ENCODE data around the gene S100A14. TPM values are rescaled to one million over a fixed set of nuclear protein-coding genes. Genes with fewer than 3 reads are reported as not detected.

Gene S100A14
- total RNA-seq, 2 donors from 2014 or later = not detected

DNA sequence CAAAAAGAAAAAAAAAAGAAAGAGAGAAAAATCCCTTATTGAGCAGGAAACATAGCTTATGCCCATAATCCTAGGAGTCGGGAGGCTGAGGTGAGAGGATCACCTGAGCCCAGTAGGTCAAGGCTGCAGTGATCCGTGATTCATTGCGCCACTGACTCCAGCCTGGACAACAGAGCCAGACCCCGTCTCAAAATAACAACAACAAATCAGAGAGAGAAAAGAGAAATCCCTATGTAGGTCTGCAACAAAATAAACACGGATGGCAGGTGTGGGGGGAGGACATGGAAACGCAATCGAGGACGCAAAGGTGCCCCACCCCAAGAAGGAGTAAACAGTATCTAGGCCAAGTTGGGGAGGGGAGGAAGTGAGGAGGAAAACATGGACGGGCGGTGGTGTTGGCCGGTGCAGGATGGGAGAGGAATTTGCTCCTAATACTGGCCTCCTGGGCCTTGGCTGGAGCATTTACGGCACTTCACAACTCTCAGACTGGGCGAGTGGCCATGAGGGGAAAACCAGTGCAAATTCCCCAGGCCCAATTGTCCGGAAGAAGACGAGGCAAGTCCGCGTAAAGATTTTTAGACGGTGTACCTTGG, 17.1 kb upstream of the S100A14 start:
- no peaks in the 10 kb centered on the region for H3K9me3 ChIP-seq (ENCODE audit: control insufficient read depth, low read length, poor library complexity, severe bottlenecking)
- no peak for DNase-seq
- H3K36me3 Mint-ChIP-seq (ENCODE audit: low read depth) = peaks cover 10% of the 10 kb centered on the region
- H3K27ac Mint-ChIP-seq = peak overlapping the region; percentile 98
- ATAC-seq = no peak
- H3K4me3 Mint-ChIP-seq = peak overlapping the region; percentile 99
- H3K4me1 Mint-ChIP-seq = peaks cover 41% of the 10 kb centered on the region
- H3K27me3 Mint-ChIP-seq = no peaks in the 10 kb centered on the region

DNA sequence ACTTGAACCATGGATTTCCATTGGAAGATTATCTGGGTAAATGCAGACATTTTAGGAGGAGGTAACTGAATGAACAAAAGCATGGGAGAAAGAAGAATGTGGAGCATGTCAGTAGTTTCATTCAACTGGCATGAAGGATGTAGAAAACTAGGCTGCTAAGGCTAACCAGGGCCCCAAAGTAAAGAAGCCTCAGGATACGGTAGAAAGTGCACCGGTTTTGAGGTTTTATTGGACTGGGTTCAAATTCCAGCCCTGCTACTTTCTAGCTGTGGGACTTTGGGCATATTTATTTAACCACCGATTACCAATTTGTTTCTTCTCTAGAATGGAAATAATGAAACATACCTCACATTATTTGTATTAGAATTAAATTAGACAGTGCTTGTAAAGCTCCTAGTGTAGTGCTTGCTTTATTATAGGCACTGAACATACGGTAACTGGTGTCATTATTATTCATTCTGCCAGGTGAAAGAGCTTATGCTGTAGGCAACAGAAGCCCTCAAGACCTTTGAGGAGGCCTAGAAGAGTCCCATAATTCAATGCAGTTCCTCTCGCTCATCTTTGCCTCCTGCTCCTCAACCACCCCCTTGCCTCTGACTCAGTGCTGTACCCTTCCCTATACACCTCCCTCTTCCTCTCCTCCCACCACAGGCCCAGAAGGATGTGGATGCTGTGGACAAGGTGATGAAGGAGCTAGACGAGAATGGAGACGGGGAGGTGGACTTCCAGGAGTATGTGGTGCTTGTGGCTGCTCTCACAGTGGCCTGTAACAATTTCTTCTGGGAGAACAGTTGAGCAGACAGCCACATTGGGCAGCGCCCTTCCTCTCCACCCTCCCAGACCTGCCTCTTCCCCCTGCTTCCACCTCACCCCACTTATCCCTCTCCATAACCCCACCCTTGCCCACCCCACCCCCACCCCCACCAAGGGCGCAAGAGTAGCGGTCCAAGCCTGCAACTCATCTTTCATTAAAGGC, 15.2 kb upstream of the S100A14 start:
- peaks cover 2% of the 10 kb centered on the region for H3K36me3 Mint-ChIP-seq (ENCODE audit: low read depth)
- ATAC-seq (no peak), DNase-seq (no peak)
- H3K9me3 ChIP-seq (ENCODE audit: control insufficient read depth, low read length, poor library complexity, severe bottlenecking) = no peaks in the 10 kb centered on the region
- no peak overlapping the region for H3K27ac Mint-ChIP-seq
- no peak overlapping the region for H3K4me3 Mint-ChIP-seq
- peaks cover 9% of the 10 kb centered on the region for H3K27me3 Mint-ChIP-seq
- H3K4me1 Mint-ChIP-seq = peaks cover 35% of the 10 kb centered on the region

DNA sequence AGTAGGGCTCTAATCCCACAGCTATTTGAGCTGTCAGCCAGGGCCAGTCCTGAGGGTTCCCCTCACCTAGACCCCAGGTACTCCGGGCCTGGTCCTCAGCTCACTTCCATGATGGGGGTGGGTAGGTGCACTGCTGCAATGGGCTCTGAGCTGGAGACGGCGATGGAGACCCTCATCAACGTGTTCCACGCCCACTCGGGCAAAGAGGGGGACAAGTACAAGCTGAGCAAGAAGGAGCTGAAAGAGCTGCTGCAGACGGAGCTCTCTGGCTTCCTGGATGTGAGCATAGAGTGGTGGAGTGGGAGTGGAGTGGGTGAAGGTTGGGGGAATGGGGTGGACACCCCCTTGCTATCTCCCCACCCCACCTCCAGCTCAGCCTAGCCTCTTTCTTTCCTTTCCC, 14.3 kb upstream of the S100A14 start:
- Mint-ChIP-seq H3K36me3 (ENCODE audit: low read depth) (peaks cover 2% of the 10 kb centered on the region), H3K27me3 (peaks cover 9% of the 10 kb centered on the region), H3K4me1 (peaks cover 34% of the 10 kb centered on the region), H3K4me3 (no peak overlapping the region), H3K27ac (no peak overlapping the region)
- ATAC-seq = no peak
- no peak for DNase-seq
- H3K9me3 ChIP-seq (ENCODE audit: control insufficient read depth, low read length, poor library complexity, severe bottlenecking) = no peaks in the 10 kb centered on the region

DNA sequence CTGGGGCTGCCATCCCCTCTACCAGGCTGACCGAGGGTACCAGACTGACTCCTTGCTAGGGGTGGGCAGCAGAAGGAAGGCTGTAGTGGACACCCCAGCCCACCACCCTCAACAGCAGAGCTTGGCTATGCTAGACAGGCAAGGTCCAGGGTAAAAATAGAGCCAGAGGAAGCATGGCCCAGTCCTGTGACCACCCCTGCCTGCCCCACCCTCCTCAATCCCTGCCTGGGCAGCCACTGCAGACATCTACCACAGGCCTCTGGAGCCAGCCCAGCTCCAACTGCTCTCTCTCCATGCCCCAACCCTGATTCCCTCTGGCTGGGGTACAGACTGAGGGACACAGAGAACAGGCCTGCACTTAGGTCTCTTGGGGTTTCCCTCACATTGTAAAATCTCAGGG, 13.8 kb upstream of the S100A14 start:
- no peak for DNase-seq
- H3K27ac Mint-ChIP-seq = no peak overlapping the region

DNA sequence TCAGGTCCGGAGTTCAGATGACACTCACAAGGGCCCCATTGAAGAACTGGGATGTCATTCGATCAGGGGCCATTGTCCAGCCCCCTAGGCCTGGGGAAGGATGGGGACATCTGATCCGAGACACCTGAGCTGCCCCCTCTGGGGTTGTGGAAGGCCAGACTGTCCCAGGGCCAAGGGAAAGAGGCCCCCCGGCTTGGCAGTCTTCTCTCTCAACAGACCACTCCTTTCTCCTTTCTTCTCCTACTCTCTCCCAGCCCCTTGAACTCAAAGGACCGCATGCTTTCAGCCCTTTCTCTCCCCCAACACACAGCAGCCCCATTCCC, 13.2 kb upstream of the S100A14 start:
- peaks cover 9% of the 10 kb centered on the region for H3K27me3 Mint-ChIP-seq
- H3K27ac Mint-ChIP-seq = no peak overlapping the region
- DNase-seq (no peak), ATAC-seq (no peak)
- H3K9me3 ChIP-seq (ENCODE audit: control insufficient read depth, low read length, poor library complexity, severe bottlenecking) = no peaks in the 10 kb centered on the region
- peaks cover 28% of the 10 kb centered on the region for H3K4me1 Mint-ChIP-seq
- peaks cover under 1% of the 10 kb centered on the region for H3K36me3 Mint-ChIP-seq (ENCODE audit: low read depth)
- H3K4me3 Mint-ChIP-seq = no peak overlapping the region

More for the DNA sequence above, 13.8 kb upstream of the S100A14 start:
- no peaks in the 10 kb centered on the region for H3K9me3 ChIP-seq (ENCODE audit: control insufficient read depth, low read length, poor library complexity, severe bottlenecking)
- peaks cover 9% of the 10 kb centered on the region for H3K27me3 Mint-ChIP-seq
- no peak overlapping the region for H3K4me3 Mint-ChIP-seq
- peaks cover 31% of the 10 kb centered on the region for H3K4me1 Mint-ChIP-seq
- H3K36me3 Mint-ChIP-seq (ENCODE audit: low read depth) = peaks cover 2% of the 10 kb centered on the region
- no peak for ATAC-seq

DNA sequence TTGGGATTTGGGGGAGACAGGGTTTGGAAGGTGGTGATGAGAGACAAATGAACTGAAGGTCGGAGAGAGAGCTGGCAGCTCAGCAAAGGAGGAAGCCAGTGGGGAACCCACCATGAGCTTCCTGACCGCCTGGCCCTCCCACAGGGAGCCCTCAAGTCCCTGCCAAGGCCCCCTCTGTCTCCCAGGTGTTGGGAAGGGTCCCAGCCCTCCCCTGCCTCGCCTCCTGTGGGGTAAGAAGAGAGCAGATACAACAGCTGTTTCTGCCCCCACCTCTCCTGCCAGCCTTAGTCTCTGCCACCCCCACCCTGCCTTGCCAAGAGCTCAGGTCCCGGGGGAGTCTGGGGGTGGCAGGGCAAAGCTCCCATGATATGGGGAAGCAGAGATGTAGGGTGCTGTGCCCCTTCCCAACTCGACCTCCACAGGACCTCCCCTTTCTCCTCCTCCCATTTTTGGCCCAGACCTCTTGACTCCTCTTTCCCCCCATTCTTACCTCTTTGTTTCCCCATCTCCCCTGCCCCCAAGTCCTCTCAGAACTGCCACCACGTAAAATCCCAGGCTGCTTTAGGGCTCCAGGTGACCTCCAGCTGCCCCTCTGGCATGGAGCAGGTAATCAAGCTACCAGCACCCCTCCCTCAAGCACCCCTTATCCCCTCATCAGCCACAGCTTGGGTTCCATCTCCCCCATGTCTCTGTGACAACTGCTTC, 12.7 kb upstream of the S100A14 start:
- H3K4me1 Mint-ChIP-seq = peaks cover 28% of the 10 kb centered on the region
- H3K27me3 Mint-ChIP-seq = peaks cover 9% of the 10 kb centered on the region
- no peak for ATAC-seq
- no peak overlapping the region for H3K27ac Mint-ChIP-seq
- DNase-seq = no peak
- H3K9me3 ChIP-seq (ENCODE audit: control insufficient read depth, low read length, poor library complexity, severe bottlenecking) = no peaks in the 10 kb centered on the region
- H3K36me3 Mint-ChIP-seq (ENCODE audit: low read depth) = no peaks in the 10 kb centered on the region
- H3K4me3 Mint-ChIP-seq = no peak overlapping the region

DNA sequence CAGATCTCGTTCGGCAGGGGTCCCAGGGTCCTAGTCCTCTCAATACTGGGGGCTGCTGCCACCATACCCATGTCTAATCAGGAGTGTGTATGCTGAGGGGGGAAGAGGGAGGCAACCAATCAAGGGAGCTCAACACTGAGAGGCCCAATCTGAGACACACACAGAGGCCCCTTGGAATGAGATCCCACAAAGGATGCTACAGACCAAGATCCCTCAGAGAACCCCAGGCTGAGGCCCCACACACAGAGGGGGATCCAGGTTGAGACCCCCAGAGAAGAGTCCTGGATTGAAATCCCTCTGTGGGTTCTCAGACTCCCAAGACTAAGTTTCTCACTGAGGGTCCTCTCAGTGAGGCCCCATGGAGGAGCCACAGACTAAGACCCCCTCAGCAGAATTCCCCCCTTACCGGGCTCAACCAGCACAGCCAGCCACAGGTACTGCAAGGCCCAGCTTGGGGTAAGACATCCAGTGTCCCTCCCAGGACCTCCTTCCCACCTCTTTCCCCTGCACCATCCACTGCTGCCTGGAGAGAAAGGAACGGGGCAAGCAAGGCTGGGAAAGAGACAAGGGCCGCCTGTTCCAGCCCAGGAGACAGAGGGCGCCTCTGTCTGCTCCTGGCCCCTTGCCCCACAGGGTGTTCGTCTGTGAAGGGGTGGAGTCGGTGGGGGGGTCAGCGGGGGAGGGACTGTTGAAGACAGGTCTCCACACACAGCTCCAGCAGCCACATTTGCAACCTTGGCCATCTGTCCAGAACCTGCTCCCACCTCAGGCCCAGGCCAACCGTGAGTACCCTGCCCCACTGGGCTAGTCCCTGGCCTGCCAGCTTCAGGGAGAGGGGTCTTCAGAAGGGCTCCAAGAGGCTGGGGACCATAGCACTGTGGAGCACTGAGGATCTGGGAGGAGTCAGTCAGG, 11.8 kb upstream of the S100A14 start, which contains the start of gene S100A1:
Gene S100A1, plus strand, starts transcription at position 720 of the 912 bp plus-strand sequence. CDS start 2,088 bp downstream, outside the sequence.
- Mint-ChIP-seq H3K27me3 (peaks cover 9% of the 10 kb centered on the region), H3K4me1 (peaks cover 23% of the 10 kb centered on the region), H3K27ac (peak within 1 kb of the TSS; percentile 45), H3K4me3 (peak within 1 kb of the TSS; percentile 25), H3K36me3 (ENCODE audit: low read depth) (no peaks in the 10 kb centered on the region)
- ATAC-seq = no peak
- no peaks in the 10 kb centered on the region for H3K9me3 ChIP-seq (ENCODE audit: control insufficient read depth, low read length, poor library complexity, severe bottlenecking)
- no peak for DNase-seq

DNA sequence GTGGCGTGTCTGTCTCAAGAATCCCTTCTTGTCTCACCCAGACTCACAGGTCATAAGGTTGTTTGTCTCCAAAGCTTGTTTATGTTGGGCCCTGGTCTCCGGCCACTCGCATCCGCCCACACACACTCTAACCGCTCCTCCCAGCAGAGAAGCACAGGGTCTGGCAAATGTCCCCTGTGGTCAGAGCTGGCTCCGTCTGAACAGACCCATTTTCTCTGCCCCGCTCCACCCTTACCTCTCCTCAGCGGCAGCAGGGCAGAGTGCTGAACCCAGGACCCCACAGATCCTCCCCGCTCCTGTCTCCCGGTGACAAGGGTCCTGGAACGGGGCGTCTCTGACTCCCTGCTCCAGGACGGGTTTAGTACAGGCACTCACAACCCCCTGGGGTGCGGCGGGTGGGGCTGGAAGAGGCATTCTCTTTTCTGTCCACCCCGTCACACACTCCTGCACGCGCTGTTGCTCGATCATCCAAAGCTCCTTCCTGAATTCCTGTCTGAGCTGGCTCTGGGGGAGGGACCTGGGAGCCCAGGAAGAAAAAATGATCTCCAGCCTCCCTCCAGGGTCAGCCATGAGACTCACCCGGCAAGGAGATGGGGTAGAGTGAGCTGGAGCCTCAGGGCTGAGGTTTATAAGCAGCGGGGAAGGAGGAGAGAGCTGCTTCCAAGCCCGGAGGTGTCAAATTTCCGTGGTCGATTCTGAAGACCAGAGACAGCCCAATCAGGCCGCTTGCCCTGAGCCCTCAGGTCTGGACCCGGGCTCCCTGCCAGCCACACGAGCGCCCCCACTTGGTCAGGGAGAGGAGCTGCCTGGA, 11.0 kb upstream of the S100A14 start, which contains the start of gene S100A13:
Gene S100A13, minus strand, starts transcription at position 602 of the 811 bp plus-strand sequence. CDS start 1,033 bp downstream, outside the sequence.
- DNase-seq = no peak
- H3K27ac Mint-ChIP-seq = peak within 1 kb of the TSS; percentile 45
- H3K27me3 Mint-ChIP-seq = peaks cover 9% of the 10 kb centered on the region

DNA sequence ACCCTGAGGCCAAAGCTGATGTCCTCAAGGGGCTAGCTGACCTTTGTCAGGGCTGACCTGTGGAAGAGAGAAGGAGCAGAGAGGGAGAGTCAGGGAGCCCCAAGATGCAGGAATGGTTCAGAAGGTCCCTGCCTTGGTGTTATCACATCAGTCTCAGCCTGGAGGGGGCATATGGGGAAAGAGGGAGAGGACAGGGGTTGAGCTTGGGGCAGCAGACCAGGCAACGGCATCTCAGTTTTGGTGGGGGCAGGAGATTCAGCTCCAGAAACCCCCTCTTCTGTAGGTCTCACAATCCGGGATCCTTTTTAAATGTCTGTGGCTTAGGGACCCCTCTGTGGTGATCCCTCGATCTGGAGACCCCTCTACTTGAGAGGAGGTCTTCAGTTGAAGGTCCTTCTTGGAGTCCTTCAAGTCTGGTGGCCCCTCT, 10.4 kb upstream of the S100A14 start:
- DNase-seq (no peak), ATAC-seq (no peak)
- no peak overlapping the region for H3K4me3 Mint-ChIP-seq
- H3K4me1 Mint-ChIP-seq = peaks cover 20% of the 10 kb centered on the region
- H3K9me3 ChIP-seq (ENCODE audit: control insufficient read depth, low read length, poor library complexity, severe bottlenecking) = no peaks in the 10 kb centered on the region
- no peak overlapping the region for H3K27ac Mint-ChIP-seq
- peaks cover 9% of the 10 kb centered on the region for H3K27me3 Mint-ChIP-seq
- H3K36me3 Mint-ChIP-seq (ENCODE audit: low read depth) = no peaks in the 10 kb centered on the region

More for the DNA sequence above, 11.0 kb upstream of the S100A14 start, which contains the start of gene S100A13:
- H3K9me3 ChIP-seq (ENCODE audit: control insufficient read depth, low read length, poor library complexity, severe bottlenecking) = no peaks in the 10 kb centered on the region
- peaks cover 22% of the 10 kb centered on the region for H3K4me1 Mint-ChIP-seq
- ATAC-seq = no peak
- no peaks in the 10 kb centered on the region for H3K36me3 Mint-ChIP-seq (ENCODE audit: low read depth)
- peak within 1 kb of the TSS; percentile 25 for H3K4me3 Mint-ChIP-seq

DNA sequence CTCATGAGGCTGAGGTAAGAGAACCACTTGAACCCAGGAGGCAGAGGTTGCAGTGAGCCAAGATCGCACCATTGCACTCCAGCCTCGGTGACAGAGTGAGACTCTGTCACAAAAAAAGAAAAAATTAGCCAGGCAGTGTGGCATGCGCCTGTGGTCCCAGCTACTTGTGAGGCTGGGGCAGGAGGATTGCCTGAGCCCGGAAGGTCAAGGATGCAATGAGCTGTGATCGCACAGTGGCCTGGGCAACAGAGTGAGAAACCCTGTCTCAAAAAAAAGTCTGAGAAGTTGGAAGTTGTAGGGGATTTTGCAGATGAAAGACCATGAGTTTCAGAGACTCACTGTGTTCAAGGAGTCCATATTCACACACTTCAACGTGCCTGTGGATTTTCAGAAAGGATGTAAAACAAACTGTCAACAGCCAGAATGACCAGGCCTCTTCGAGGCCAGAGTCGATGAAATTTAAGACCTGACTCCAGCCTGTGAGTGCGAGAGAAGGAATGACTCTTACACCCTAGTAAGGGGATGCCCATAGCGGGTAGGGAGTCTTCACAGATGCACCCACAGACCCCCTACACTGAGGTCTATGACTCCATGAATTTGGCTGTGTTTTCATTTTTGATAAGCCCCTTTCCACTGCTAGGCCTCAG, 9.0 kb upstream of the S100A14 start:
- Mint-ChIP-seq H3K4me3 (no peak overlapping the region), H3K27ac (no peak overlapping the region), H3K27me3 (peaks cover 9% of the 10 kb centered on the region), H3K4me1 (peaks cover 15% of the 10 kb centered on the region), H3K36me3 (ENCODE audit: low read depth) (no peaks in the 10 kb centered on the region)
- H3K9me3 ChIP-seq (ENCODE audit: control insufficient read depth, low read length, poor library complexity, severe bottlenecking) = no peaks in the 10 kb centered on the region
- ATAC-seq = no peak
- no peak for DNase-seq

DNA sequence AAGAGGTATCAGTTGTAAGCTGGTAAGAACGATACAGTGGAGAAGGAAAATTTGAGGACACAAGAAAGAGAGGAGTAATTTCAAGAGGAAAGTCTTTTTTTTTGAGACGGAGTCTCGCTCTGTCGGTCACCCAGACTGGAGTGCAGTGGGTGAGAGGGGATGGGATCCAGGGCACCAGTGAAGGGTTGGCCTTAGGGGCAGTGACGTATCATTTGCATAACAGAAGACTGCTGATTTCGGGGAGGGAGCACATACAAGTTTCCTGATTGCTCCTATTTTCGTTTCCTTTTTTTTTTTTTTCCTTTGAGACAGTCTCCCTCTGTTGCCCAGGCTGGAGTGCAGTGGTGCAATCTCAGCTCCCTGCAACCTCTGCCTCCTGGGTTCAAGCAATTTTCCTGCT, 7.0 kb upstream of the S100A14 start:
- peaks cover 9% of the 10 kb centered on the region for H3K27me3 Mint-ChIP-seq
- no peak overlapping the region for H3K4me3 Mint-ChIP-seq
- DNase-seq (no peak), ATAC-seq (no peak)
- no peaks in the 10 kb centered on the region for H3K9me3 ChIP-seq (ENCODE audit: control insufficient read depth, low read length, poor library complexity, severe bottlenecking)
- no peaks in the 10 kb centered on the region for H3K36me3 Mint-ChIP-seq (ENCODE audit: low read depth)
- peaks cover 12% of the 10 kb centered on the region for H3K4me1 Mint-ChIP-seq
- H3K27ac Mint-ChIP-seq = no peak overlapping the region
